LNCAP (cell line): ENCODE data around the gene TSPAN6.

Source experiments
- TF ChIP-seq, protein P1 (sequence below): fragments of 450-650 bp; IDR thresholded peaks from 2 replicates; pipeline ENCODE4 v1.5.1; 2017; ENCODE audit warnings: mild to moderate bottlenecking

The TSPAN6 gene

DNA sequence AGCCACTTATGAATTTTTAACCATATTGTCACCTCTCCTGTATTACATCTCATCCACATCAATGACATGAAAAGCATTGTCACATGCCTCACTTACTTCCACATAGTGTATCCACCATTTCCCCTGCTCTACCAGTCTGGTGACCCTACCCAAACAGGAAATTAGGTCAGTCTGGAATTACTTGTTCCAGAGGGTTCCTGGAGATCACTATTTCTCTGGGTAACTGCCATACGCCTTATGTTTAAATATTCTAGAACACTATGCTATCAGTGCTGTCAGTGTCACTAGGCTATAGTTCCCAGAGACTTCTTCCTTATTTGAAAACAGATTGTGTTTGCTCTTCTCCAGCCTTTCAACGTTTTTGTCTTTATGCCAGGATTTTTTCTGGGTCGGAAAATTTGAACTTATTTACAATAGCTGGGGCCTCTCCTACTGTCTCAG, 22.4 kb upstream of the TSPAN6 start:
- TF ChIP-seq, protein P1, sequence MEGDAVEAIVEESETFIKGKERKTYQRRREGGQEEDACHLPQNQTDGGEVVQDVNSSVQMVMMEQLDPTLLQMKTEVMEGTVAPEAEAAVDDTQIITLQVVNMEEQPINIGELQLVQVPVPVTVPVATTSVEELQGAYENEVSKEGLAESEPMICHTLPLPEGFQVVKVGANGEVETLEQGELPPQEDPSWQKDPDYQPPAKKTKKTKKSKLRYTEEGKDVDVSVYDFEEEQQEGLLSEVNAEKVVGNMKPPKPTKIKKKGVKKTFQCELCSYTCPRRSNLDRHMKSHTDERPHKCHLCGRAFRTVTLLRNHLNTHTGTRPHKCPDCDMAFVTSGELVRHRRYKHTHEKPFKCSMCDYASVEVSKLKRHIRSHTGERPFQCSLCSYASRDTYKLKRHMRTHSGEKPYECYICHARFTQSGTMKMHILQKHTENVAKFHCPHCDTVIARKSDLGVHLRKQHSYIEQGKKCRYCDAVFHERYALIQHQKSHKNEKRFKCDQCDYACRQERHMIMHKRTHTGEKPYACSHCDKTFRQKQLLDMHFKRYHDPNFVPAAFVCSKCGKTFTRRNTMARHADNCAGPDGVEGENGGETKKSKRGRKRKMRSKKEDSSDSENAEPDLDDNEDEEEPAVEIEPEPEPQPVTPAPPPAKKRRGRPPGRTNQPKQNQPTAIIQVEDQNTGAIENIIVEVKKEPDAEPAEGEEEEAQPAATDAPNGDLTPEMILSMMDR: no peak

DNA sequence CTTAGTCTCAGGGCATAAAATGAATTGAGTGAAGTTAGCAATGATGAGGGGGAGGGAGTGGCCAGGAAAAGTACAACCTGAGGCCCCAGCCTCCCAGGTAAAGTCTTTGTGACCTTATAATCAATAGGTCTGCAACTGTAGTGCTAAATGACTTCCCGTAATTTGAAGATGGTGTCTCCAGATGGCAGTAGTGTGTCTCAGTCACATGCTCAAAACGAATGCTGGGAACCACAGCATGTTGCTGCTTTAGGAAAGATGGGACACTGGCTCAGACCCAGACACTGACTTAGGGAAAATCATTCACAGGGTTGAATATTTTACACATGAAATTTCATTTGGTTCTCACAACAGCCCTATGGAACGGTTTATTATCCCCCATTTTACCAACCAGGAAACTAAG, 17.7 kb upstream of the TSPAN6 start:
- TF ChIP-seq, protein P1: no peak; the same call in 1 of the 2 replicates

DNA sequence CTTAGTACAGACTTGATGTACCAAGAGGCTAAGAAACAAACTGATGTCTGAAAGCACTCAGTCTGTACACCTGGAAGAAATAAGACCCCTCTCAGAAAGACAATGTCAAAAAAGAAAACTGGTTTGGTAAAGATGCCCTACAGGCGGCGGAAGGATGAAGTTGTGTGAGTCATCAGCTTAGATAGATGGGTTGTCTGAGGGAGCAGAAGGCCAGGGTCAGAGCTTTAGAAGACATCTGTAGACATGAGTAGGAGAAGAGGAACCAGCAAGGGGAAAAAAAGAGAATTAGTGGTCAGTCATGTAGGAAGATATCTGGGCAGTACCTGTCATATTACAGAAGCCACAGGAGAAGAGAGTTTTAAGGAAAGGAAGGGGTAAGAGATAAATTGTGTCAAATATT, 15.7 kb upstream of the TSPAN6 start:
- TF ChIP-seq, protein P1: no peak

DNA sequence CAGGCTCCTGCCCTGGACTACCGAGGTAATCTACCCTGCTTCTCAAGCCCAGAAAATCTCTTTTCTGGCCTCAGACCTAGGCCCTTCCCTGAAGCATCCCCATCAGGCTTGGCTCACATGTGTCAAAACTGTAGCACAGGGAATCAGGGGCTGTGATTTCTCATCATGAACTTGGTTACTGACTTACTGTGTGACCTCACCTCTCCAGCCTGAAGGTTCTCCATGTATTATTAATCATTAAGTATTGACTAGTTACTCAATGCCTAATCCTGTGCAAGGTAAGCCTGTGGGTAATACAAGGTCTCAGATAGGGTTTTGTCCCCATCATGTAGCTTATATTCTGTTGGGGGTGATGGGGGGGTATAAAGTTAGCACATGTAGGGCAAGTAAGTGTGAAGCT, 14.2 kb upstream of the TSPAN6 start:
- TF ChIP-seq, protein P1: no peak

DNA sequence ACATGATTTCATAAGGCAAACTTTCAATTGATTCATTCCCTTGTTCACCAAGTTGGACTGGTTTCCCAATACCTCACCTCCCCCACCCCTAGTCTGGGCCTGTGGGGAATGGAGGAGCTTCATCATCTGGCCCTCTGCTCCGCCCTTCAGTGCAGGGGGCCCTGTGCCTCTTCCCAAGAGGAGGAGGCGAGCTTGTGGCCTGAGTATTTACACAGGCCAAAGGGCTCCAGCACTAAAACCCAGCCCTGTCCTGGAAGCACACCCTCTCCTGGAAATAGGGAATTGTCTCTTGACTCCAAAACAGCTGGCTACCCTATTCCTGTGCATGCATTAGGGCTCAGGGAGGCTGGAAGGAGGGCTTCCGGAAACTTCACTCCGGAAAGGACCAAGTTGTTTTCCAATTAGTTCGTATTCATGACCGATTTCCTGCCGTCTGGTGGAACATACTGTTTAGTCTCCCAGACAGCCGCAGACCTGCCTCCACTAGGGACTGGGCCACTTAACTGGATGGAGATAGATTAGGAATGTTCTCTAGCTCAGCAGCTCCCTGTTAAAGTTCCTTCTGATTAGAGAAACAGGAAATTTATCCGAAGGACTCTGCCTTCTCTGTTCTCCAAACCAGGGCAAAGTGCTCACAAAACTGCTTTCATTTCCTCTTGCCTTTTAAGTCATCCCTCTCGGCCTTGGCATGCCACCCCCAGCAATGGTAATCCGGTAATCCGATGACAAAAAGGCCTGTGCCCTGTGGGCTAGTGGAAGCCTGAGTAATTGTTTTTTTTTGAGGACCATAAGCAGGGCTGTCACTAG, 13.1 kb upstream of the TSPAN6 start:
- TF ChIP-seq, protein P1: no peak

DNA sequence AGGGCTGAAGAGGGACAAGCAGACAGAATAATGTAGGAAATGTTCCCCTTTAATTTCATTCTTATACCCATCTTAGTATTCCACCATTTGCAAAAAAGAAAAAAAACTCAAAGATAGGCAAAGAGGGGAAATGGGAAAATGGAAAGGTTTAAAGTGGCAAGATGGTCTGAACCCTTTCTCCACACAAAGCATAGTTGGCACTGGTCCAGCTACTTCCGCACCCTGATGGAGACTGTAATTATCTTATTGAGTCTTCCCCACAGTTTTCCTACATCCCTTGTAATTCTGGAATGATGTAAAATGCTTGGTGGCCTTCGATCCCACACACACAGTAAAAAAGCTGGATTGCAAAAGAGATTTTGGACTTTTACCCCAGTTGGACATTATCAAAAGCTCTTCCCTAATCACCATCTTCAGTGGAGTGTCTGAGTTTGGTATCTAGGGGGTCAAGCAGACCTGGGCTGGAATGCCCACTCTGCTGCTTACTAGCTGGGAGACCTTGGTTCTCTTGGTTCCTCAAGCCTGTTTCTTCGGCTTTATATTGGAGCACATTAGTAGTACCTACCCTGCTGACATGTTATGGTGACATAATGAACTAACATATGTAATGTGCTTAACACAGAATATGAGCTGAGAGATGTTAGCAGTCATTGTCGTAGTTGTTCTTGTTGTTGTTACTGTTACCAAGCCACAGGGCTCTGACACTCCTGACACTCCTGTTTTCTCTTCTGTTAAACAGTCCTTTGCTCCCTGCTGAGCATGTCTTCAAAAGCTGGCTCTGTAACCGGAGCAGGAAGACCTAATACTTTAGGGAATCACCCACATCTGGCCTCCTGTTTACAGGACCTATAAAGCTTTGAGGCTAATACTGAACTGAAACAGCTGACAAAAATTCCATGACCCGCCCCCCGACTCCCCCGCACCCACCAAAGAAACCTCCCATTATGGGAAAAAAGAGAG, 12.1 kb upstream of the TSPAN6 start:
- TF ChIP-seq, protein P1: no peak

DNA sequence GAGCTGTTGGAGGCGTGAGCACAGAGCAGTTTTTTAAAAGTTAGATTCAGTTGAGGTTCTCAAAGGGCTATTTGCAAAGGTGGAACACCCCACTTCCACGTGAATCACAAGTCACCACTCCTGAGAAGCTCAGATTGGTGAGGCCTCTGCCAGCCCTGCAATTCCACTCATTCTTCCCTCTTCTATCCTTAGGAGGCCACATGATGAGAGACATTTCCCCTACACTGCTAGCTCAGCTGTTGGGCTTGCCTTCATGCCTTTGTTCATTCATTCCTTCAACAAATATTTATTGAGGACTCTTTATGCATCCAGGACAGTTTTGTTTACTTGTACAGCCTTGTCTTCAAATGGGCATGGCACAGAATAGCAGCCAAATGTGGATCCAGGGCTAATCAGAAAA, 11.1 kb upstream of the TSPAN6 start:
- TF ChIP-seq, protein P1: no peak
